GM13976 (cell line): ENCODE results near the gene ENPP6.

Experiments used
- DNase-seq: peaks from one replicate; pipeline ENCODE4 v3.0.0; 2012; ENCODE audit warnings: low spot score
- CTCF ChIP-seq: IDR thresholded peaks from 2 replicates; pipeline ENCODE4 v1.5.1; 2012; ENCODE audit warnings: borderline replicate concordance, mild to moderate bottlenecking; ENCODE audit not compliant: insufficient read depth; ENCODE audit errors: extremely low read depth, missing control alignments, control extremely low read depth
- in situ Hi-C: fragments of 300-500 bp; cut with MboI; formaldehyde crosslinking; loops from one replicate; pipeline ENCODE4 v1.12.0; 2022; ENCODE audit warnings: low sequenced_read_pairs, mixed read lengths, inconsistent platforms; ENCODE audit not compliant: unreplicated experiment

Gene ENPP6

GRCh38 chr4:184238072-184238745 is 20.5 kb upstream of the ENPP6 start:
- DNase-seq, result no peak
- in situ Hi-C loops, result no loop called here
- TF ChIP-seq CTCF, result no peak

- TF ChIP-seq CTCF, result no peak
- DNase-seq, result no peak
- in situ Hi-C loops, result no loop called here
Measured at GRCh38 chr4:184237612-184238011, 19.9 kb upstream of the ENPP6 start.

- no peak for TF ChIP-seq CTCF
- in situ Hi-C loops, result no loop called here
- no peak for DNase-seq
Measured at GRCh38 chr4:184235526-184235925, 17.9 kb upstream of the ENPP6 start.

GRCh38 chr4:184234155-184234554 is 16.5 kb upstream of the ENPP6 start:
- in situ Hi-C loops, result no loop called here
- TF ChIP-seq CTCF, result no peak
- DNase-seq, result no peak

GRCh38 chr4:184232975-184233374 is 15.3 kb upstream of the ENPP6 start:
- in situ Hi-C loops, result no loop called here
- no peak for DNase-seq
- TF ChIP-seq CTCF, result no peak

- DNase-seq, result no peak
- TF ChIP-seq CTCF, result no peak
- in situ Hi-C loops, result no loop called here
Measured at GRCh38 chr4:184232202-184232601, 14.5 kb upstream of the ENPP6 start.
